Small intestine (tissue), 7 donors: Measurements from ENCODE around the gene NF1. TPM values are rescaled to one million over a fixed set of nuclear protein-coding genes. Genes with fewer than 3 reads are reported as not detected.
"Not testable (repeated sequence)": the region's sequence is repeated elsewhere in the genome, so short reads cannot be mapped to it uniquely, and the experiment has no call there.

Experiments used
- DNase-seq, 2 donors: peaks; one replicate each; pipeline versions ENCODE4 v3.0.0 to v3.0.0-alpha.2; 2013
- FAIRE-seq: peaks from 2 replicates; lab custom pipeline; 2012; peaks lifted over from hg19 to GRCh38; lab: Jason Lieb, UNC
- H3K27ac ChIP-seq, 3 donors: one replicate each; pipeline ENCODE4 v1.5.1; 2013; ENCODE audit warnings: low read length in 2 of 3, mild to moderate bottlenecking in 2 of 3, control low read depth in 1 of 3, inconsistent platforms in 1 of 3, low read depth in 1 of 3, moderate library complexity in 1 of 3
- H3K27me3 ChIP-seq, 3 donors: one replicate each; pipeline ENCODE4 v1.6.1; 2013; ENCODE audit warnings: low read length in 3 of 3, inconsistent platforms in 1 of 3; ENCODE audit not compliant: control insufficient read depth in 3 of 3, insufficient read depth in 3 of 3
- H3K36me3 ChIP-seq, 3 donors: one replicate each; pipeline ENCODE4 v1.6.1; 2013; ENCODE audit warnings: low read length in 3 of 3, inconsistent platforms in 1 of 3, low read depth in 1 of 3, mild to moderate bottlenecking in 1 of 3, moderate library complexity in 1 of 3; ENCODE audit not compliant: control insufficient read depth in 3 of 3, insufficient read depth in 2 of 3
- H3K4me1 ChIP-seq, 3 donors: one replicate each; pipeline ENCODE4 v1.6.1; 2013; ENCODE audit warnings: low read length in 2 of 3, inconsistent platforms in 1 of 3, low read depth in 1 of 3, mild to moderate bottlenecking in 1 of 3, moderate library complexity in 1 of 3; ENCODE audit not compliant: control insufficient read depth in 3 of 3, insufficient read depth in 2 of 3
- H3K4me3 ChIP-seq, 3 donors: one replicate each; pipeline ENCODE4 v1.5.1; 2013; ENCODE audit warnings: low read length in 3 of 3, control low read depth in 1 of 3, inconsistent platforms in 1 of 3, low read depth in 1 of 3, mild to moderate bottlenecking in 1 of 3, moderate library complexity in 1 of 3
- H3K9me3 ChIP-seq, 2 donors: one replicate each; pipeline ENCODE4 v1.6.1; 2013; ENCODE audit warnings: low read depth in 1 of 2, low read length in 1 of 2; ENCODE audit not compliant: control insufficient read depth in 2 of 2, insufficient read depth in 1 of 2
- WGBS, 3 donors: extraction: QIAGEN DNeasy Blood & Tissue Kit; methylation state at CpG; one replicate each; pipeline ENCODE4 v1.1.7; 2013; 5-methylcytosine and 5-hydroxymethylcytosine counted together
- polyA plus RNA-seq, 4 donors: library from polyadenylated mRNA; stranded (reverse) in 3 of 4; unstranded in 1 of 4; fragments of 200-250 nt in 3 of 4; fragments of 120-200 nt in 1 of 4; gene quantifications; one replicate each; pipeline versions ENCODE4 v1.2.1 to v1.2.3, GENCODE V29; 2013
- donor health status: healthy with polysubstance abuse.
- donor health status: control.
- donor health status: control.
- donor health status: Bipolar disorder and iron deficiency.
- donor health status: healthy.

The NF1 gene
- polyA plus RNA-seq, 4 donors, result 7.7 to 27.3 (median 9.5) TPM

DNA sequence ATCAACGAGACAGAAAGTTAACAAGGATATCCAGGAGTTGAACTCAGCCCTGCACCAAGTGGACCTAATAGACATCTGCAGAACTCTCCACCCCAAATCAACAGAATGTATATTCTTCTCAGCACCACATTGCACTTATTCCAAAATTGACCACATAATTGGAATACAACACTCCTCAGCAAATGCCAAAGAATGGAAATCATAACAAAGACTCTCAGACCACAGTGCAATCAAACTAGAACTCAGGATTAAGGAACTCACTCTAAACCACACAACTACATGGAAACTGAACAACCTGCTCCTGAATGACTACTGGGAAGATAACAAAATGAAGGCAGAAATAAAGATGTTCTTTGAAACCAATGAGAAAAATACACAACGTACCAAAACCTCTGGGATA lies 84.2 kb downstream of the NF1 start:
- not testable (repeated sequence) for H3K9me3 ChIP-seq, H3K4me1 ChIP-seq, H3K27ac ChIP-seq, H3K27me3 ChIP-seq, DNase-seq, H3K4me3 ChIP-seq, FAIRE-seq
- peaks cover 0 to 10% (median 2%) of the 10 kb centered on the region in 3 donors for H3K36me3 ChIP-seq
- WGBS, 3 donors, result 95 to 98% (median 95%) methylated on average over 1 of the region's 2 CpGs

DNA sequence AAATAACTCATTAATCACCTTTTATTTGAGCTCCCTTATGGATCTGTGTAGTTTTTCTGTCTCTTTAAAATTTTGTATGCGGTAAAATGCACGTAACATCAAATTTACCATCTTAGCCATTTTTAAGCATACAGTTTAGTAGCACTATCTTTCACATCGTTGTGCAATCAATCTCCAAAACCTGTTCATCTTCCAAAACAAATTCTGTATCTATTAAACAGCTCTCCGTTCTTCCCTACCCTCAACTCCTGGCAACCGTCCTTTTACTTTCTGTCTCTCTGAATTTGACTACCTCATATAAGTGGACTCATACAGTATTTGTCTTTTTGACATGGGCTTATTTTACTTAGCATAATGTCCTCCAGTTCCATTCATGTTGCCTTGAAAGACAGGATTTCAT lies 100.5 kb downstream of the NF1 start:
- no peaks in the 10 kb centered on the region for H3K9me3 ChIP-seq
- H3K27ac ChIP-seq, result no peak overlapping the region
- FAIRE-seq (no peak), DNase-seq (no peak)
- no peaks in the 10 kb centered on the region for H3K27me3 ChIP-seq
- H3K4me3 ChIP-seq, result no peak overlapping the region
- no peaks in the 10 kb centered on the region for H3K4me1 ChIP-seq
- H3K36me3 ChIP-seq, result peaks cover 0 to 5% (median 0%) of the 10 kb centered on the region in 3 donors
- 81 to 89% (median 87%) methylated on average over 5 of the region's 5 CpGs for WGBS, 3 donors

DNA sequence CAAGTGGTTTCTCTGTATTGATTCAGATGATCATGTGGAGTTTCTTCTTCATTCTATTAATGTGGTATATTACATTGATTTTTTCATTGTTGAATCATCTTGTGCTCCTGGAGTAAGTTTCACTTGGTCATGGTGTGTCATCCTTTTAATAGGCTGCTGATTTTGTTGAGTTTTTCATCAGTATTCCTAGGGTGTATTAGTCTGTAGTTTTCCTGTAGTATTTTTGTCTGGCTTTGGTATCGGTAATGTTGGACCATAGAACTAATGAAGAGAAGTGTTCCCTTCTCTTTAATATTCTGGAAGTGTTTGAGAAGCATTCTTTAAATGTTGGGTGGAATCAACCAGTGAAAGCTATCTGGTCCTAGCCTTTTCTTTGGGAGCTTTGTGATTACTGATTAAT lies 103.2 kb downstream of the NF1 start:
- 96 to 99% (median 96%) methylated on average over 1 of the region's 1 CpG for WGBS, 3 donors
- Histone ChIP-seq H3K4me1 (no peaks in the 10 kb centered on the region), H3K9me3 (no peaks in the 10 kb centered on the region), H3K36me3 (peaks cover 0 to 5% (median 2%) of the 10 kb centered on the region in 3 donors), H3K27ac (no peak overlapping the region), H3K4me3 (no peak overlapping the region), H3K27me3 (no peaks in the 10 kb centered on the region)
- DNase-seq (no peak), FAIRE-seq (no peak)

DNA sequence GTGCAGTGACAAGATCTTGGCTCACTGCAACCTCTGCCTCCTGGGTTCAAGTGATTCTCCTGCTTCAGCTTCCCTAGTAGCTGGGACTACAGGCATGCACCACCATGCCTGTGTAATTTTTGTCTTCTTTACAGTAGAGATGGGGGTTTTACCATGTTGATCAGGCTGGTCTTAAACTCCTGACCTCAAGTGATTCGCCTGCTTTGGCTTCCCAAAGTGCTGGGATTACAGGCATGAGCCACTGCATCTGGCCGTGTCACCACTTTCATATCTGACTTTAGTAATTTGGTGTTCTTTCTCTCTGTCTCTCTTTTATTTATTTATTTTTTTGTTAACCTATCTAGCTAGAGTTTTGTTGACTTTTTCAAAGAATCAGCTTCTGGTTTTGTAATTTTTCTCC lies 103.9 kb downstream of the NF1 start:
- not testable (repeated sequence) for H3K27ac ChIP-seq, FAIRE-seq, DNase-seq, H3K36me3 ChIP-seq, H3K4me1 ChIP-seq, H3K4me3 ChIP-seq, H3K9me3 ChIP-seq, H3K27me3 ChIP-seq
- WGBS, 3 donors, result 79 to 94% (median 93%) methylated on average over 2 of the region's 2 CpGs

DNA sequence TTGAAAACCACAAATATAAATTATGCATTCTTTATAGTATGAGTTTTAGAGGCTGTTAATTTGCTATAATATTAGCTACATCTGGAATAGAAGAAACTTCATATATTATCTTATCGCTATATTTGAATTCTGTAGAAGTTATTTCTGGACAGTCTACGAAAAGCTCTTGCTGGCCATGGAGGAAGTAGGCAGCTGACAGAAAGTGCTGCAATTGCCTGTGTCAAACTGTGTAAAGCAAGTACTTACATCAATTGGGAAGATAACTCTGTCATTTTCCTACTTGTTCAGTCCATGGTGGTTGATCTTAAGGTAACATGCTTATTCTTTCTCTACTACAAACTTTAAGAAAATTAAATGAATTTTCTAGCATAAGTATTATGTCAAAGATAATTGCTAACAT lies 105.5 kb downstream of the NF1 start:
- FAIRE-seq (no peak), DNase-seq (no peak)
- Histone ChIP-seq H3K9me3 (no peaks in the 10 kb centered on the region), H3K27ac (no peak overlapping the region), H3K4me1 (no peaks in the 10 kb centered on the region), H3K27me3 (no peaks in the 10 kb centered on the region), H3K36me3 (peaks cover 0 to 5% (median 2%) of the 10 kb centered on the region in 3 donors), H3K4me3 (no peak overlapping the region)
- WGBS, 3 donors, result 95 to 98% (median 97%) methylated on average over 2 of the region's 2 CpGs

DNA sequence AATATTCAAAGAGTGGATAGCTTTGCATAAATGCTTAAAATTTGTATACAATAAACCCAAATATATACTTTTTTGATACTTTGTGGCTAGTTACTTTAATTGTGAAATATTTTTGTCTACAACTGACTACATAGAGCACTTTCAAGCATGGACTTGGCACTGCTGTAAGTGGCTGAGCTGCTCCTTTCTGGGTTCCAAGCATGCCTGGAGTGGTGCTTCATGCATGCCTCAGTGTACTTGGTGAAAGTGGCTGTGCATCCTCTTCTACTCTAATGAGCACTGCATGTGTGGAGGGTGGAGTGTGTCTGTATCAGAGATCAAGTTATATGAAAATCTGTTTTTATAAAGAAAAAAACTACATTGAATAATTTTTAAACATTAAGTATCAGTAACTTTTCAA lies 108.2 kb downstream of the NF1 start:
- FAIRE-seq, result no peak
- no peak for DNase-seq
- no peaks in the 10 kb centered on the region for H3K9me3 ChIP-seq
- H3K27me3 ChIP-seq, result no peaks in the 10 kb centered on the region
- peaks cover 0 to 5% (median 2%) of the 10 kb centered on the region in 3 donors for H3K36me3 ChIP-seq
- H3K4me3 ChIP-seq, result no peak overlapping the region
- no peak overlapping the region for H3K27ac ChIP-seq
- H3K4me1 ChIP-seq, result no peaks in the 10 kb centered on the region

DNA sequence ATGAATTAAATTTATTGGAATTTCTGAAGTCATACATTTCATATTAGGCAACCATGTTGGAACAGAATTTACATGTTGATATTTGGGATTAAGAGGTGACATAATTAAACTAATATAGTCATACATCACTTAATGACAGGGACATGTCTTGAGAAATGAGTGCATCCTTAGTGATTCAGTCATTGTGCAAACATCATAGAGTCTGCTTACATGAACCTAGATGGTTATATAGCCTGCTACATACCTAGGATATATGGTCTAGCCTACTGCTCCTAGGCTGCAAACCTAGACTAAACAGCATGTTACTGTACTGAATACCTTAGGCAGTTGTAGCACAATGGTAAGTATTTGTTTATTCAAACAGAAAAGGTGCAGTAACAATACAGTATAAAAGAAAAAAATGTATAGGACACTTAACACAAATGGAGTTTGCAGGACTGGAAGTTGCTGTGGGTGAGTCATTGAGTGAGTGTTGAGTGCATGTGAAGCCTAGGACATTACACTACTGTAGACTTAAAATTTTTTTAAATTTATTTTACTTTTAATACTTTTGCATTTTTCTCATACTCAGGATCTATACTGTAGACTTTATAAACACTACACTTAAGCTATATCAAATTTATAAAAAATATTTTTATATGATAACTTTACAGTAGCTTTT lies 116.7 kb downstream of the NF1 start:
- DNase-seq (no peak), FAIRE-seq (peak; percentile 74)
- no peak overlapping the region for H3K27ac ChIP-seq
- H3K27me3 ChIP-seq, result no peaks in the 10 kb centered on the region
- no peaks in the 10 kb centered on the region for H3K4me1 ChIP-seq
- H3K9me3 ChIP-seq, result no peaks in the 10 kb centered on the region
- H3K4me3 ChIP-seq, result no peak overlapping the region
- peaks cover 0 to 14% (median 1%) of the 10 kb centered on the region in 3 donors for H3K36me3 ChIP-seq

DNA sequence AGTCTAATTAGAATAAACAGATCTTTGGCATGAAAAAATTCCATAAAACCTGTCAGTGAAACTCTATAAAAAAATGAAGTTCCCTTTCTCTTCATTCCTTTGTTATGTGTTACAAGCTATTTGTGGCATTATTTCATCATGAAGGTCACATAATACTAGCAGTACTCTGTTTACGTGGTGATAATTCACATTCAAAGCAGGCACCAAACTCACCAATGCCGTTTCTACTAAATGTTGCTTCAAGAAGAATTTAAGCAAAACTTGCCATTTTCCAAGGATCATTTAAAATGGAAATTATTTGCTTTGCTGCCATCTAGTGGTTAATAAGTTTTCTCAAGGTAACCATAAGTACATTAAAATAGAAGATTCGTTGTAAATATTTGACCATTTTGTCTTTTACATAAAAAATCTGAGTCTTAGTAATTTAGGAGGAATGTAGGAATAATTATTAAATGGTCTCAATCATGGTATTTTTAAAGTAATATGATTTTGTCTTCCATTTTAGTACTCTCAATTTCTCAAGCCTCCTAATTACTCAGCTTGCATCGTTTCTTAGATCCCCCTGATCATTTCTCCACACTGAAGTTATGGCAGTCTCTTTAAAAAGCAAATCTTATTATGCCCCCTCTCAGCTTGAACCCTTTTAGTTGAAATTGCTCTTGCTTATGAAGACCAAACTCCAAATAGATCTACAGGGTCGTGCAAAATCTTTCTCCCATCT lies 121.4 kb downstream of the NF1 start:
- H3K36me3 ChIP-seq, result peaks cover 2 to 14% (median 6%) of the 10 kb centered on the region in 3 donors
- no peaks in the 10 kb centered on the region for H3K4me1 ChIP-seq
- H3K27ac ChIP-seq, result no peak overlapping the region
- 44 to 48% (median 47%) methylated on average over 5 of the region's 5 CpGs for WGBS, 3 donors
- H3K9me3 ChIP-seq, result no peaks in the 10 kb centered on the region
- FAIRE-seq (peak; percentile 61), DNase-seq (peak; percentile 34 to 53)
- H3K4me3 ChIP-seq, result no peak overlapping the region
- no peaks in the 10 kb centered on the region for H3K27me3 ChIP-seq
